ENCODE data around the gene IFNAR2. TPM values are rescaled to one million over a fixed set of nuclear protein-coding genes. Genes with fewer than 3 reads are reported as not detected.

IFNAR2 gene
- total RNA-seq, 1 donor from 2014 or later = 23.3 TPM

DNA sequence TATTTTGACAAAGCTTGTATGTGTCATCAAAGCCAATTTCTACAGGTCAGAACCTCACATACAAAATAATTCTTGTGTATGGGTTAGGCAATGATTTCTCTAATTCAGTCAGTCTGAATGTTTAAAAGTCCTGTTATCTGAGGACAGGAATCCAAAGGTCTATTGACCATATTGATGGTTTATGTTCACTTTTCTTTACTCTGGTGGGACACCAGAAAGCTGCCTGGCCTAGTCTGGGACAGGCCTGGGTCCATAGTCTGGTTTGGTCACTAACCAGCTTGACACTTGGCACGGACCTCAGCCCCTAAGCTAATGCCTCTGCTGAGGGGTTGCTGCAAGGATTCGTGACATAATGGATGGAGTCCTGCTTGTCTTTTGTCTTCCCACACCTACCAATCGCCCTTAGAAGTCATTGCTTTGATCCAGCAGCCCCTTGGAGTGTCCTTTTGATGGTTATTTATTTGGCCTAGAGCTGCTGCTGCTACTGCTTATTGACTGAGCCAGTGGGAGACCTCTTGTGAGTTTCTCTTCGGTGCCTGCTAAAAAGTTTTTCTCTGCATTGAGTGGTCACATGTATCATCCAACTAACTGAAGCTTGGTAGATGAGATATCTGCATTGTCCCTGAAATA, 15.7 kb downstream of the IFNAR2 start:
- H3K4me1 ChIP-seq (ENCODE audit: insufficient read depth, low read length) = no peaks in the 10 kb centered on the region
- H3K4me1 Mint-ChIP-seq (ENCODE audit: low read depth, unreplicated experiment) = peaks cover 3% of the 10 kb centered on the region
- H4K20me1 ChIP-seq (ENCODE audit: insufficient read depth, low read length) = peaks cover 6% of the 10 kb centered on the region
- H2AFZ ChIP-seq (ENCODE audit: low read depth, low read length) = no peak overlapping the region
- no peak overlapping the region for H3K4me2 ChIP-seq (ENCODE audit: low read length)
- no peaks in the 10 kb centered on the region for H3K79me2 ChIP-seq (ENCODE audit: insufficient read depth, low read length)
- no peaks in the 10 kb centered on the region for H3K27me3 Mint-ChIP-seq (ENCODE audit: low read depth, unreplicated experiment)
- H3K9me3 ChIP-seq (ENCODE audit: insufficient read depth, low read depth, low read length) = no peaks in the 10 kb centered on the region
- H3K27me3 ChIP-seq (ENCODE audit: insufficient read depth, low read length) = no peaks in the 10 kb centered on the region
- TF ChIP-seq, protein P1, sequence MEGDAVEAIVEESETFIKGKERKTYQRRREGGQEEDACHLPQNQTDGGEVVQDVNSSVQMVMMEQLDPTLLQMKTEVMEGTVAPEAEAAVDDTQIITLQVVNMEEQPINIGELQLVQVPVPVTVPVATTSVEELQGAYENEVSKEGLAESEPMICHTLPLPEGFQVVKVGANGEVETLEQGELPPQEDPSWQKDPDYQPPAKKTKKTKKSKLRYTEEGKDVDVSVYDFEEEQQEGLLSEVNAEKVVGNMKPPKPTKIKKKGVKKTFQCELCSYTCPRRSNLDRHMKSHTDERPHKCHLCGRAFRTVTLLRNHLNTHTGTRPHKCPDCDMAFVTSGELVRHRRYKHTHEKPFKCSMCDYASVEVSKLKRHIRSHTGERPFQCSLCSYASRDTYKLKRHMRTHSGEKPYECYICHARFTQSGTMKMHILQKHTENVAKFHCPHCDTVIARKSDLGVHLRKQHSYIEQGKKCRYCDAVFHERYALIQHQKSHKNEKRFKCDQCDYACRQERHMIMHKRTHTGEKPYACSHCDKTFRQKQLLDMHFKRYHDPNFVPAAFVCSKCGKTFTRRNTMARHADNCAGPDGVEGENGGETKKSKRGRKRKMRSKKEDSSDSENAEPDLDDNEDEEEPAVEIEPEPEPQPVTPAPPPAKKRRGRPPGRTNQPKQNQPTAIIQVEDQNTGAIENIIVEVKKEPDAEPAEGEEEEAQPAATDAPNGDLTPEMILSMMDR (IDR thresholded peaks at IDR 0.05; ENCODE audit: insufficient read depth, low read depth, low read length) = no peak
- TF ChIP-seq EZH2 (IDR thresholded peaks at IDR 0.05; ENCODE audit: insufficient read depth, low read length) = no peak
- FAIRE-seq = no peak
- H3K27ac ChIP-seq (ENCODE audit: low read depth, low read length) = no peak overlapping the region
- no peak overlapping the region for H3K4me3 Mint-ChIP-seq (ENCODE audit: unreplicated experiment)
- H3K4me3 ChIP-seq (ENCODE audit: insufficient read depth, low read depth, low read length) = no peak overlapping the region
- H3K27ac Mint-ChIP-seq (ENCODE audit: unreplicated experiment) = no peak overlapping the region
- H3K9ac ChIP-seq (ENCODE audit: low read length) = no peak overlapping the region
- DNase-seq (ENCODE audit: low read depth) = no peak
- H3K9me3 Mint-ChIP-seq (ENCODE audit: unreplicated experiment) = peaks cover 2% of the 10 kb centered on the region
- H3K36me3 Mint-ChIP-seq (ENCODE audit: low read depth, unreplicated experiment) = peaks cover 29% of the 10 kb centered on the region
- peaks cover 13% of the 10 kb centered on the region for H3K36me3 ChIP-seq (ENCODE audit: insufficient read depth, low read length)

DNA sequence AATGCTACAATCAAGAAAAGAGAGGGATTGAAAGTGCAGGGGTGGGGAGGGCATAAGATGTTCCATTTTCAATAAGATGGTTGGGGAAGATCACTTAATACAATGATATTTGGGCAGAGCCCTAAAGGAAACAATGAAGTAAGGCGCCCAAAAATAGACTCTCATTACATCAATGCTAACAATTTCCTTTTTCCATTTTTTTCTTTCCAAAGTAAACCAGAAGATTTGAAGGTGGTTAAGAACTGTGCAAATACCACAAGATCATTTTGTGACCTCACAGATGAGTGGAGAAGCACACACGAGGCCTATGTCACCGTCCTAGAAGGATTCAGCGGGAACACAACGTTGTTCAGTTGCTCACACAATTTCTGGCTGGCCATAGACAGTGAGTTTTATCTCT, 16.8 kb downstream of the IFNAR2 start:
- H3K9ac ChIP-seq (ENCODE audit: low read length) = no peak overlapping the region
- TF ChIP-seq, protein P1 (IDR thresholded peaks at IDR 0.05; ENCODE audit: insufficient read depth, low read depth, low read length) = no peak
- no peak for TF ChIP-seq EZH2 (IDR thresholded peaks at IDR 0.05; ENCODE audit: insufficient read depth, low read length)
- no peak overlapping the region for H2AFZ ChIP-seq (ENCODE audit: low read depth, low read length)
- Mint-ChIP-seq H3K36me3 (ENCODE audit: low read depth, unreplicated experiment) (peaks cover 39% of the 10 kb centered on the region), H3K9me3 (ENCODE audit: unreplicated experiment) (peaks cover 2% of the 10 kb centered on the region), H3K4me3 (ENCODE audit: unreplicated experiment) (no peak overlapping the region), H3K4me1 (ENCODE audit: low read depth, unreplicated experiment) (peaks cover 3% of the 10 kb centered on the region), H3K27ac (ENCODE audit: unreplicated experiment) (no peak overlapping the region), H3K27me3 (ENCODE audit: low read depth, unreplicated experiment) (no peaks in the 10 kb centered on the region)
- no peaks in the 10 kb centered on the region for H3K79me2 ChIP-seq (ENCODE audit: insufficient read depth, low read length)
- no peaks in the 10 kb centered on the region for H3K4me1 ChIP-seq (ENCODE audit: insufficient read depth, low read length)
- H3K27me3 ChIP-seq (ENCODE audit: insufficient read depth, low read length) = no peaks in the 10 kb centered on the region
- no peak overlapping the region for H3K27ac ChIP-seq (ENCODE audit: low read depth, low read length)
- peaks cover 6% of the 10 kb centered on the region for H4K20me1 ChIP-seq (ENCODE audit: insufficient read depth, low read length)
- peaks cover 13% of the 10 kb centered on the region for H3K36me3 ChIP-seq (ENCODE audit: insufficient read depth, low read length)
- H3K9me3 ChIP-seq (ENCODE audit: insufficient read depth, low read depth, low read length) = no peaks in the 10 kb centered on the region
- DNase-seq (ENCODE audit: low read depth) = no peak
- no peak overlapping the region for H3K4me3 ChIP-seq (ENCODE audit: insufficient read depth, low read depth, low read length)
- H3K4me2 ChIP-seq (ENCODE audit: low read length) = no peak overlapping the region
- no peak for FAIRE-seq

DNA sequence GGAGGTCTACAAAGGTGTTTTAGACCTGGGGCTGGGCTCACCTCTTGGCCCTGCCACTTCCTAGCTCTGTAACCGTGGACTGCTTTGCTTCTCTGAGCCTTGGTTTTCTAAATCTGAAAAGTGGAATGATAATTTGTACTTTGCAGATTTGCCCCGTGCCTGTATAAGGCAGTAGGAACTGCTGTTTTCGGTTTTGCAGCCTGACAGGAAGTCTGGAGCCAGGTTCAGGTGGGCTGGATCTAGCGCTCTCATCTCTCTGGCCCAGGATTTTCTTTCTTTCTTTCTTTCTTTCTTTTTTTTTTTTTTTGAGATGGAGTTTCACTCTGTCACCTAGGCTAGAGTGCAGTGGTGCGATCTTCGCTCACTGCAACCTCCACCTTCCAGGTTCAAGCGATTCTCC, 17.2 kb downstream of the IFNAR2 start:
- TF ChIP-seq, protein P1 (IDR thresholded peaks at IDR 0.05; ENCODE audit: insufficient read depth, low read depth, low read length) = no peak
- no peak for TF ChIP-seq EZH2 (IDR thresholded peaks at IDR 0.05; ENCODE audit: insufficient read depth, low read length)
- no peak for FAIRE-seq
- Histone ChIP-seq H3K9me3 (ENCODE audit: insufficient read depth, low read depth, low read length) (no peaks in the 10 kb centered on the region), H3K4me2 (ENCODE audit: low read length) (no peak overlapping the region), H3K27me3 (ENCODE audit: insufficient read depth, low read length) (no peaks in the 10 kb centered on the region), H2AFZ (ENCODE audit: low read depth, low read length) (no peak overlapping the region), H3K4me3 (ENCODE audit: insufficient read depth, low read depth, low read length) (no peak overlapping the region), H3K27ac (ENCODE audit: low read depth, low read length) (no peak overlapping the region), H3K36me3 (ENCODE audit: insufficient read depth, low read length) (peaks cover 13% of the 10 kb centered on the region), H3K9ac (ENCODE audit: low read length) (no peak overlapping the region), H4K20me1 (ENCODE audit: insufficient read depth, low read length) (peaks cover 3% of the 10 kb centered on the region), H3K79me2 (ENCODE audit: insufficient read depth, low read length) (no peaks in the 10 kb centered on the region), H3K4me1 (ENCODE audit: insufficient read depth, low read length) (no peaks in the 10 kb centered on the region)
- Mint-ChIP-seq H3K4me1 (ENCODE audit: low read depth, unreplicated experiment) (peaks cover 3% of the 10 kb centered on the region), H3K9me3 (ENCODE audit: unreplicated experiment) (peaks cover 2% of the 10 kb centered on the region), H3K4me3 (ENCODE audit: unreplicated experiment) (no peak overlapping the region), H3K36me3 (ENCODE audit: low read depth, unreplicated experiment) (peaks cover 39% of the 10 kb centered on the region), H3K27ac (ENCODE audit: unreplicated experiment) (no peak overlapping the region), H3K27me3 (ENCODE audit: low read depth, unreplicated experiment) (no peaks in the 10 kb centered on the region)
- no peak for DNase-seq (ENCODE audit: low read depth)
